ENCODE data around the gene HSD3B1. TPM values are rescaled to one million over a fixed set of nuclear protein-coding genes. Genes with fewer than 3 reads are reported as not detected.

Gene HSD3B1
- total and polyA plus RNA-seq, 9 of the 15 experiments (the other 6 are each of a cell fraction or from before 2014, with no cell fraction given): not detected

GRCh38 chr1:119544165-119544762 lies 37.3 kb downstream of the HSD3B1 start:
- Histone ChIP-seq H3K9ac (ENCODE audit: insufficient read depth in 1 of 2, low read depth in 2 of 2, low read length in 2 of 2) (no peak overlapping the region), H3K4me3 (no peak overlapping the region), H4K20me1 (replicated peaks; ENCODE audit: control insufficient read depth, insufficient read depth, low read length) (no peaks in the 10 kb centered on the region), H3K9me1 (ENCODE audit: control insufficient read depth, insufficient read depth, low read length) (no peaks in the 10 kb centered on the region), H3K36me3 (ENCODE audit: control insufficient read depth, insufficient read depth, low read length) (no peaks in the 10 kb centered on the region), H3K79me2 (ENCODE audit: control insufficient read depth, insufficient read depth, low read length) (no peaks in the 10 kb centered on the region), H3K4me2 (ENCODE audit: insufficient read depth, low read length) (no peak overlapping the region), H3K4me1 (replicated peaks in 1 of 2; ENCODE audit: control insufficient read depth in 2 of 2, insufficient read depth in 2 of 2, low read length in 2 of 2) (no peaks in the 10 kb centered on the region), H3K27ac (ENCODE audit: extremely low read depth, low read depth, low read length) (no peak overlapping the region), H3K9me3 (replicated peaks; ENCODE audit: control insufficient read depth, insufficient read depth, low read depth, low read length) (no peaks in the 10 kb centered on the region), H2AFZ (ENCODE audit: low read depth, low read length) (no peak overlapping the region), H3K27me3 (ENCODE audit: control insufficient read depth in 2 of 2, insufficient read depth in 2 of 2, low read length in 2 of 2) (no peaks in the 10 kb centered on the region)
- DNase-seq (ENCODE audit: extremely low read depth in 1 of 4, low spot score in 3 of 4) (peak; percentile 16 to 41 (median 20)), ATAC-seq (peak; percentile 91), FAIRE-seq (peak; percentile 35)
- intact Hi-C loops (cut with micrococcal nuclease) (loop anchor here (5.0 kb wide), 1 partner anchor 67 kb away; no protein-coding TSS in a partner anchor), in situ Hi-C loops (cut with MboI) (no loop called here)
- peak; percentile 60 to 76 (median 60) for TF ChIP-seq CTCF (IDR thresholded peaks at IDR 0.05 in 2 of 3, conservative IDR thresholded peaks at IDR 0.05 in 1 of 3; ENCODE audit: insufficient read depth in 2 of 3, low read depth in 1 of 3, low read length in 3 of 3)
- 0 out of 2 replicates have a peak, but pooled peaks have one; percentile 23 for TF ChIP-seq SMC3 (conservative IDR thresholded peaks at IDR 0.05; ENCODE audit: insufficient read depth, low read depth, low read length)
- TF ChIP-seq RAD21 (CRISPR knock-in tag; conservative IDR thresholded peaks at IDR 0.05 in 1 of 2, IDR thresholded peaks at IDR 0.05 in 1 of 2): 0 out of 4 replicates have a peak, but pooled peaks of 1 of the 2 experiments have one; percentile 16
- TF ChIP-seq, protein P1, sequence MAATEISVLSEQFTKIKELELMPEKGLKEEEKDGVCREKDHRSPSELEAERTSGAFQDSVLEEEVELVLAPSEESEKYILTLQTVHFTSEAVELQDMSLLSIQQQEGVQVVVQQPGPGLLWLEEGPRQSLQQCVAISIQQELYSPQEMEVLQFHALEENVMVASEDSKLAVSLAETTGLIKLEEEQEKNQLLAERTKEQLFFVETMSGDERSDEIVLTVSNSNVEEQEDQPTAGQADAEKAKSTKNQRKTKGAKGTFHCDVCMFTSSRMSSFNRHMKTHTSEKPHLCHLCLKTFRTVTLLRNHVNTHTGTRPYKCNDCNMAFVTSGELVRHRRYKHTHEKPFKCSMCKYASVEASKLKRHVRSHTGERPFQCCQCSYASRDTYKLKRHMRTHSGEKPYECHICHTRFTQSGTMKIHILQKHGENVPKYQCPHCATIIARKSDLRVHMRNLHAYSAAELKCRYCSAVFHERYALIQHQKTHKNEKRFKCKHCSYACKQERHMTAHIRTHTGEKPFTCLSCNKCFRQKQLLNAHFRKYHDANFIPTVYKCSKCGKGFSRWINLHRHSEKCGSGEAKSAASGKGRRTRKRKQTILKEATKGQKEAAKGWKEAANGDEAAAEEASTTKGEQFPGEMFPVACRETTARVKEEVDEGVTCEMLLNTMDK (IDR thresholded peaks at IDR 0.05; ENCODE audit: borderline replicate concordance, insufficient read depth, low read depth, low read length, poor library complexity, severe bottlenecking): peak; percentile 4
- TF ChIP-seq MYNN (IDR thresholded peaks at IDR 0.05): no peak
- no peak for TF ChIP-seq MYNN (CRISPR knock-in tag; IDR thresholded peaks at IDR 0.05)
- 3% methylated on average over 3 of the region's 3 CpGs for WGBS (ENCODE audit: insufficient coverage, low coverage, missing lambda C conversion rate)
- CTCF ChIA-PET (ENCODE audit: low intra/inter-chr PET ratio): no interaction called here
- no TSS peak for BruUV-seq (replicated peaks)
- POLR2A ChIA-PET: interaction anchor here (0.7 kb wide), 1 partner anchor 10 kb away, joined by 4 read pairs; no protein-coding TSS in a partner anchor
